Uterus (tissue), 4 donors: ENCODE data around the gene CYP4F12. TPM values are rescaled to one million over a fixed set of nuclear protein-coding genes. Genes with fewer than 3 reads are reported as not detected.
"Not testable (repeated sequence)": the region's sequence is repeated elsewhere in the genome, so short reads cannot be mapped to it uniquely, and the experiment has no call there.

Experiments
- DNase-seq, 2 donors: peaks; one replicate each; pipeline ENCODE4 v3.0.0-alpha.2; 2019 to 2020
- H3K27ac ChIP-seq, 2 donors: fragments of 200-600 bp; sonication (generic); 1 replicate in 1 of 2; 2 replicates in 1 of 2; pipeline ENCODE4 v1.5.1; 2016 to 2018
- H3K27me3 ChIP-seq, 2 donors: fragments of 200-600 bp; sonication (generic); one replicate each; pipeline ENCODE4 v1.5.1; 2018 to 2019; ENCODE audit warnings: control low read depth in 1 of 2
- H3K36me3 ChIP-seq, 2 donors: fragments of 200-600 bp; sonication (generic); one replicate each; pipeline ENCODE4 v1.5.1; 2019; ENCODE audit warnings: control low read depth in 1 of 2
- H3K4me1 ChIP-seq, 2 donors: fragments of 200-600 bp; sonication (generic); one replicate each; pipeline ENCODE4 v1.5.1; 2018 to 2019; ENCODE audit warnings: control low read depth in 1 of 2
- H3K4me3 ChIP-seq, 2 donors: fragments of 200-600 bp; sonication (generic); 1 replicate in 1 of 2; 2 replicates in 1 of 2; pipeline ENCODE4 v1.5.1; 2018 to 2019; ENCODE audit warnings: mild to moderate bottlenecking in 1 of 2
- H3K9me3 ChIP-seq, 2 donors: fragments of 200-600 bp; sonication (generic); one replicate each; pipeline ENCODE4 v1.5.1; 2019; ENCODE audit warnings: control low read depth in 1 of 2
- POLR2A ChIP-seq, 2 donors: fragments of 450-650 bp; IDR thresholded peaks; one replicate each; pipeline ENCODE4 v1.6.1; 2016; ENCODE audit warnings: antibody characterized with exemption in 2 of 2, mild to moderate bottlenecking in 1 of 2, moderate library complexity in 1 of 2
- intact Hi-C: fragments of 100-400 bp; cut with DNase I; formaldehyde crosslinking; loops from one replicate; pipeline ENCODE4 v1.15.1; 2023; ENCODE audit warnings: low total_unique reads
- total RNA-seq, 4 donors: library from RNA; depleted of rRNA in 3 of 4; stranded (reverse); fragments of >200 nt in 3 of 4; gene quantifications; one replicate each; pipeline versions ENCODE4 v1.1.0 to v1.2.4, GENCODE V29; 2014 to 2023
- TF ChIP-seq, protein P1 (sequence below), 4 experiments: fragments of 200-600 bp in 2 of 4; fragments of 450-650 bp in 2 of 4; sonication (generic) in 2 of 4; IDR thresholded peaks; one replicate each; pipeline ENCODE4 v1.5.1; 2016 to 2019; ENCODE audit warnings: antibody characterized with exemption in 4 of 4, mild to moderate bottlenecking in 2 of 4, moderate library complexity in 1 of 4
- donor health status: DM: yes; HTN: yes; CAD: no.

The CYP4F12 gene
- total RNA-seq, 4 donors from 2014 or later = 13.5 to 41.5 (median 26.5) TPM

GRCh38 chr19:15643387-15643786 lies 29.5 kb upstream of the CYP4F12 start:
- no peaks in the 10 kb centered on the region for H3K27me3 ChIP-seq
- H3K4me3 ChIP-seq = no peak overlapping the region
- no peaks in the 10 kb centered on the region for H3K9me3 ChIP-seq
- no peak for DNase-seq
- no peaks in the 10 kb centered on the region for H3K36me3 ChIP-seq
- H3K27ac ChIP-seq = no peak overlapping the region
- intact Hi-C loops = no loop called here
- no peaks in the 10 kb centered on the region for H3K4me1 ChIP-seq
- TF ChIP-seq, protein P1, sequence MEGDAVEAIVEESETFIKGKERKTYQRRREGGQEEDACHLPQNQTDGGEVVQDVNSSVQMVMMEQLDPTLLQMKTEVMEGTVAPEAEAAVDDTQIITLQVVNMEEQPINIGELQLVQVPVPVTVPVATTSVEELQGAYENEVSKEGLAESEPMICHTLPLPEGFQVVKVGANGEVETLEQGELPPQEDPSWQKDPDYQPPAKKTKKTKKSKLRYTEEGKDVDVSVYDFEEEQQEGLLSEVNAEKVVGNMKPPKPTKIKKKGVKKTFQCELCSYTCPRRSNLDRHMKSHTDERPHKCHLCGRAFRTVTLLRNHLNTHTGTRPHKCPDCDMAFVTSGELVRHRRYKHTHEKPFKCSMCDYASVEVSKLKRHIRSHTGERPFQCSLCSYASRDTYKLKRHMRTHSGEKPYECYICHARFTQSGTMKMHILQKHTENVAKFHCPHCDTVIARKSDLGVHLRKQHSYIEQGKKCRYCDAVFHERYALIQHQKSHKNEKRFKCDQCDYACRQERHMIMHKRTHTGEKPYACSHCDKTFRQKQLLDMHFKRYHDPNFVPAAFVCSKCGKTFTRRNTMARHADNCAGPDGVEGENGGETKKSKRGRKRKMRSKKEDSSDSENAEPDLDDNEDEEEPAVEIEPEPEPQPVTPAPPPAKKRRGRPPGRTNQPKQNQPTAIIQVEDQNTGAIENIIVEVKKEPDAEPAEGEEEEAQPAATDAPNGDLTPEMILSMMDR (IDR thresholded peaks at IDR 0.05) = no peak
- no peak for TF ChIP-seq POLR2A (IDR thresholded peaks at IDR 0.05)

DNA sequence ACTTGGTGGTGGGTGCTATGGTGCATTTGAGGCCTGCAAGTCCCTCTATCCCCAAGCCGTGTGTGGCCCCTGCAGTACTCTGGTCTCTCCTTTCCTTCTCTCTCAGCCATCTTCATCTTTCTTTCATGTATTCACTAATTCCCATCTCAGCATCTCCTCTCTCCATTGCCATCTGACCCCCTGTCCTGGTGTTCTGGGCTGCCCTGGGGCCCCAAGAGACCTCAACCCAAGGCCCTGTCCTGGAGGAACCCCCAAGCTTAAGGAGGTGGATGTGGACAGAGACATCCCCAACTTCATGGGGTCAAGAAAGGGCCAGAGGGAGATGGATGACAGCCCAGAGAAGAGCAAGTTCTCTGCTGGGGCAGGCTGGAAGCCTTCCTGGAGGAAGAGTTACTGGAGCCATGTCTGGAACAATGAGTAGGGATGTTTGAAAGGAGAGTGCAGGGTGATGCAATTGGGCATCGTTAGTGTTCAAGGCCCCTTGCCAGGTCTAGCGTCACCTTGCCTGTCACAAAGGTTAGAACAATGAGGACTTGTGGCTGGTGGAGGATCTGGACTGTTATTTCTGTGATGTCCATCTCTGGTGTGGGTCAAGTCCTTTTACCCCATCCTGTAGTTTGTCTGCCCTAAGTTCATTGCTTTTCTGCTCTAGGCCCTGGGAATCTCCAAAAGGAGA lies 28.7 kb upstream of the CYP4F12 start:
- no peak for DNase-seq
- intact Hi-C loops = no loop called here
- H3K4me3 ChIP-seq = no peak overlapping the region
- no peaks in the 10 kb centered on the region for H3K36me3 ChIP-seq
- H3K4me1 ChIP-seq = no peaks in the 10 kb centered on the region
- no peaks in the 10 kb centered on the region for H3K9me3 ChIP-seq
- TF ChIP-seq, protein P1 (IDR thresholded peaks at IDR 0.05) = no peak
- TF ChIP-seq POLR2A (IDR thresholded peaks at IDR 0.05) = no peak
- no peak overlapping the region for H3K27ac ChIP-seq
- H3K27me3 ChIP-seq = no peaks in the 10 kb centered on the region

DNA sequence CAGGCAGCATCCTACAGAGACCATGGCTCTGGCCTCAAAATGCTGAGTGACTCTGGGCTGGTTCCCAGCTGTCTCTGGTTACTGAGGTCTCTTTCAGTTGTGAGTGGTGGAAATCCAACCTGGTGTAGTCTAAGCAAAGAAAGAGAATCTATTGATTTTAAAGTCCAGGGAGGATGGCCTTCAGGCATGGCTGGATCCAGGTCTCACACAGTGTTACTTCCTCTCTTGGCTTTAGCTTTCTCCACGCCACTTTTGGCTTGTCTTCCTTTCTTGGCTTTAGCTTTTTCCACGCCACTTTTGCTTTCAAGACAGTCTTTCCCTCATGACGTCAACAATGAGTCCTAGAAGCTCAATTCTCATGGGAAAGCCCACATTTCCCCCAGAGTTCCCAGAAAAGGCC lies 28.1 kb upstream of the CYP4F12 start:
- DNase-seq = no peak
- H3K4me3 ChIP-seq = no peak overlapping the region
- no peak for TF ChIP-seq POLR2A (IDR thresholded peaks at IDR 0.05)
- TF ChIP-seq, protein P1 (IDR thresholded peaks at IDR 0.05) = no peak
- H3K36me3 ChIP-seq = no peaks in the 10 kb centered on the region
- H3K27ac ChIP-seq = no peak overlapping the region
- intact Hi-C loops = no loop called here
- H3K9me3 ChIP-seq = no peaks in the 10 kb centered on the region
- no peaks in the 10 kb centered on the region for H3K27me3 ChIP-seq
- no peaks in the 10 kb centered on the region for H3K4me1 ChIP-seq

- no peaks in the 10 kb centered on the region for H3K9me3 ChIP-seq
- H3K36me3 ChIP-seq = no peaks in the 10 kb centered on the region
- intact Hi-C loops = no loop called here
- no peak overlapping the region for H3K4me3 ChIP-seq
- no peaks in the 10 kb centered on the region for H3K27me3 ChIP-seq
- H3K27ac ChIP-seq = no peak overlapping the region
- DNase-seq = no peak
- TF ChIP-seq, protein P1 (IDR thresholded peaks at IDR 0.05) = no peak
- no peak for TF ChIP-seq POLR2A (IDR thresholded peaks at IDR 0.05)
- H3K4me1 ChIP-seq = no peaks in the 10 kb centered on the region
These were observed 23.4 kb upstream of the CYP4F12 start for GRCh38 chr19:15649526-15649925.

DNA sequence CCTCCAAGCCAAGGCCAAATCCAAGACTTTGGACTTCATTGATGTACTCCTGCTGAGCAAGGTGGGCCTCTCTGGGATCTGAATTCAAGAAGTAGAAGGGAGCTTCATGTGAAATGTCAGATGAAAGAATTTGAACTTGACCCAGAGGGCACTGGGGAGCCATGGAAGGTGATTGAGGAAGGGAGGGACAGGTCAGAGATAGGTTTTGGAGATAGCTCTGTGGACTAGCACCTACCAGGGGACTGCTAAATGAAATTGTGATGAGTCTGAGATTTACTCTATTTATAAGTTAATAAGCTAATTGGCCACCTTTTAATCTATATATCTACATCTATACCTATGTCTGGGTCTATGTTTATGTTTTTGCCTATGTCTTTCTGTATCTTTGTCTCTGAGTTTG lies 22.8 kb upstream of the CYP4F12 start:
- H3K36me3 ChIP-seq, H3K27me3 ChIP-seq, H3K9me3 ChIP-seq, H3K4me1 ChIP-seq, intact Hi-C loops, DNase-seq, H3K4me3 ChIP-seq, H3K27ac ChIP-seq: not testable (repeated sequence)

DNA sequence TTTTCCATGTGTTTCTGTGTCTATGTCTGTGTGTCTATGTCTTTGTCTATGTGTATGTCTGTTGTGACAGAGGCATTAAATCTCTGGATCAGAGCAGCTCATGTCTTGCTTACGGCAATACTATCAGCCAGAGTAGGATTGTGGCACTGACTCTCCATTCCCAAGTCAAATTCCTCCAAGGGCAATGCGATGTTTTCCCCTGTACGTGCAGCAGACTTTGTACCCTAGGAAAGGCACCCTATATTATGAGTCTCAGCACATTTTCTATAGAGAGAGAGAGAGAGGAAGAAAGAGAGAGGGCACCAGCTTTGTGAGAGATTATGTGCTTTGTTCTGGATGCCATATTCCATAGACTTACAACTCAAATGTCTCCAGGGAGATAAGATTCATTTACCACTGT lies 21.1 kb upstream of the CYP4F12 start:
- intact Hi-C loops = no loop called here
- no peak overlapping the region for H3K4me3 ChIP-seq
- no peaks in the 10 kb centered on the region for H3K4me1 ChIP-seq
- DNase-seq = no peak
- H3K27ac ChIP-seq = no peak overlapping the region
- no peaks in the 10 kb centered on the region for H3K9me3 ChIP-seq
- TF ChIP-seq, protein P1 (IDR thresholded peaks at IDR 0.05) = no peak
- no peak for TF ChIP-seq POLR2A (IDR thresholded peaks at IDR 0.05)
- H3K36me3 ChIP-seq = no peaks in the 10 kb centered on the region
- no peaks in the 10 kb centered on the region for H3K27me3 ChIP-seq
